ENCODE results near the gene UBL7.

Gene UBL7

GRCh38 chr15:74415966-74416916 lies 44.7 kb downstream of the UBL7 start:
- no peak for TF ChIP-seq REST (IDR thresholded peaks at IDR 0.05; ENCODE audit: insufficient read depth in 1 of 2, low read depth in 2 of 2, low read length in 2 of 2)
- no peak for TF ChIP-seq TAF1 (IDR thresholded peaks at IDR 0.05; ENCODE audit: borderline replicate concordance, insufficient read depth, low read length)
- TF ChIP-seq POLR2AphosphoS5 (IDR thresholded peaks at IDR 0.05; ENCODE audit: low read depth, low read length): no peak
- no peak for TF ChIP-seq SIN3A (IDR thresholded peaks at IDR 0.05; ENCODE audit: borderline replicate concordance, insufficient read depth, low read length)
- TF ChIP-seq FOXP2 (optimal IDR thresholded peaks at IDR 0.05; ENCODE audit: borderline replicate concordance, extremely low read depth, extremely low read length, insufficient read depth): no peak

GRCh38 chr15:74414603-74415338 lies 46.2 kb downstream of the UBL7 start:
- TF ChIP-seq POLR2AphosphoS5 (IDR thresholded peaks at IDR 0.05; ENCODE audit: low read depth, low read length) (no peak), SIN3A (IDR thresholded peaks at IDR 0.05; ENCODE audit: borderline replicate concordance, insufficient read depth, low read length) (no peak), FOXP2 (optimal IDR thresholded peaks at IDR 0.05; ENCODE audit: borderline replicate concordance, extremely low read depth, extremely low read length, insufficient read depth) (no peak), REST (IDR thresholded peaks at IDR 0.05; ENCODE audit: insufficient read depth in 1 of 2, low read depth in 2 of 2, low read length in 2 of 2) (no peak), TAF1 (IDR thresholded peaks at IDR 0.05; ENCODE audit: borderline replicate concordance, insufficient read depth, low read length) (no peak)

GRCh38 chr15:74414081-74414580 lies 46.8 kb downstream of the UBL7 start:
- no peak for TF ChIP-seq REST (IDR thresholded peaks at IDR 0.05; ENCODE audit: insufficient read depth in 1 of 2, low read depth in 2 of 2, low read length in 2 of 2)
- TF ChIP-seq SIN3A (IDR thresholded peaks at IDR 0.05; ENCODE audit: borderline replicate concordance, insufficient read depth, low read length): no peak
- TF ChIP-seq POLR2AphosphoS5 (IDR thresholded peaks at IDR 0.05; ENCODE audit: low read depth, low read length): no peak
- TF ChIP-seq TAF1 (IDR thresholded peaks at IDR 0.05; ENCODE audit: borderline replicate concordance, insufficient read depth, low read length): no peak
- no peak for TF ChIP-seq FOXP2 (optimal IDR thresholded peaks at IDR 0.05; ENCODE audit: borderline replicate concordance, extremely low read depth, extremely low read length, insufficient read depth)

- TF ChIP-seq FOXP2 (optimal IDR thresholded peaks at IDR 0.05; ENCODE audit: borderline replicate concordance, extremely low read depth, extremely low read length, insufficient read depth) (no peak), TAF1 (IDR thresholded peaks at IDR 0.05; ENCODE audit: borderline replicate concordance, insufficient read depth, low read length) (no peak), REST (IDR thresholded peaks at IDR 0.05; ENCODE audit: insufficient read depth in 1 of 2, low read depth in 2 of 2, low read length in 2 of 2) (no peak), SIN3A (IDR thresholded peaks at IDR 0.05; ENCODE audit: borderline replicate concordance, insufficient read depth, low read length) (no peak), POLR2AphosphoS5 (IDR thresholded peaks at IDR 0.05; ENCODE audit: low read depth, low read length) (no peak)
These were observed 47.4 kb downstream of the UBL7 start for GRCh38 chr15:74413350-74414080.
